HepG2 (cell line): ENCODE measurements around the gene DBNDD2. TPM values are rescaled to one million over a fixed set of nuclear protein-coding genes. Genes with fewer than 3 reads are reported as not detected.

Experiments
- GTF3A ChIP-seq: sonication (generic); formaldehyde crosslinking; conservative IDR thresholded peaks from 2 replicates; pipeline ENCODE4 v1.4.0; 2020; ENCODE audit warnings: mild to moderate bottlenecking, missing genetic modification reagents
- HOXA5 ChIP-seq: sonication (generic); formaldehyde crosslinking; IDR thresholded peaks from 2 replicates; pipeline ENCODE4 v1.4.0; 2020; ENCODE audit warnings: missing genetic modification reagents
- KDM5B ChIP-seq: sonication (generic); formaldehyde crosslinking; IDR thresholded peaks from 2 replicates; pipeline ENCODE4 v1.4.0; 2020; ENCODE audit warnings: missing genetic modification reagents, mild to moderate bottlenecking, borderline replicate concordance
- MATR3 ChIP-seq: sonication (generic); formaldehyde crosslinking; IDR thresholded peaks from 2 replicates; pipeline ENCODE4 v1.4.0; 2020; ENCODE audit warnings: missing genetic modification reagents
- MEIS2 ChIP-seq: sonication (generic); formaldehyde crosslinking; IDR thresholded peaks from 2 replicates; pipeline ENCODE4 v1.9.0; 2021; ENCODE audit warnings: mild to moderate bottlenecking, missing genetic modification reagents
- MIXL1 ChIP-seq: IDR thresholded peaks from 2 replicates; pipeline ENCODE4 v1.6.1; 2016
- RNF2 ChIP-seq: fragments of 450-650 bp; conservative IDR thresholded peaks from 2 replicates; pipeline ENCODE4 v1.6.1; 2016; ENCODE audit warnings: low read depth
- SP140L ChIP-seq: sonication (generic); formaldehyde crosslinking; IDR thresholded peaks from 2 replicates; pipeline ENCODE4 v1.4.0; 2020; ENCODE audit warnings: missing genetic modification reagents, borderline replicate concordance
- TRIM24 ChIP-seq: sonication (generic); formaldehyde crosslinking; IDR thresholded peaks from 2 replicates; pipeline ENCODE4 v1.8.0; 2022; ENCODE audit warnings: mild to moderate bottlenecking, missing genetic modification reagents
- ZMYM4 ChIP-seq: sonication (generic); formaldehyde crosslinking; IDR thresholded peaks from 2 replicates; pipeline ENCODE4 v1.8.1; 2023; ENCODE audit warnings: mild to moderate bottlenecking, missing genetic modification reagents
- ZNF589 ChIP-seq: sonication (generic); formaldehyde crosslinking; conservative IDR thresholded peaks from 2 replicates; pipeline ENCODE4 v1.8.0; 2022; ENCODE audit warnings: mild to moderate bottlenecking, moderate library complexity, missing genetic modification reagents
- ZNF598 ChIP-seq: sonication (generic); formaldehyde crosslinking; IDR thresholded peaks from 2 replicates; pipeline ENCODE4 v1.5.1; 2020; ENCODE audit warnings: mild to moderate bottlenecking, missing genetic modification reagents, borderline replicate concordance
- ZNF788 ChIP-seq: sonication (generic); formaldehyde crosslinking; IDR thresholded peaks from 2 replicates; pipeline ENCODE4 v1.5.0; 2020; ENCODE audit warnings: mild to moderate bottlenecking, missing genetic modification reagents, borderline replicate concordance
- ZSCAN20 ChIP-seq: sonication (generic); formaldehyde crosslinking; IDR thresholded peaks from 2 replicates; pipeline ENCODE4 v1.4.0; 2020; ENCODE audit warnings: missing genetic modification reagents, mild to moderate bottlenecking, borderline replicate concordance
- polyA plus RNA-seq, 8 experiments: library from polyadenylated mRNA; depleted of rRNA in 3 of 8; stranded (reverse) in 7 of 8; unstranded in 1 of 8; fragments of >200 nt; fragmentation: Illumina TruSeq in 4 of 8; extraction: Trizol in 4 of 8; gene quantifications; 2 replicates each; pipeline versions ENCODE4 v1.2.1 to v1.2.3, GENCODE V29; 2011 to 2016; ENCODE audit warnings: low read depth in 4 of 8, missing spikeins in 1 of 8, mixed read lengths in 1 of 8; ENCODE audit not compliant: insufficient read depth in 1 of 8
- total RNA-seq, 5 experiments: library from RNA; depleted of rRNA; stranded (reverse); fragments of >200 nt; fragmentation: Illumina TruSeq; extraction: Trizol; gene quantifications; 2 replicates each; pipeline ENCODE4 v1.2.3, GENCODE V29; 2016; ENCODE audit warnings: low read depth in 1 of 5
- TF ChIP-seq, protein P1 (sequence below): sonication (generic); formaldehyde crosslinking; IDR thresholded peaks from 2 replicates; pipeline ENCODE4 v1.5.1; 2020; ENCODE audit warnings: mild to moderate bottlenecking, missing genetic modification reagents, moderate library complexity
- TF ChIP-seq, protein P2 (sequence below): sonication (generic); formaldehyde crosslinking; IDR thresholded peaks from 2 replicates; pipeline ENCODE4 v1.8.0; 2022; ENCODE audit warnings: missing genetic modification reagents, mild to moderate bottlenecking, moderate library complexity, borderline replicate concordance
- TF ChIP-seq, protein P3 (sequence below): sonication (generic); formaldehyde crosslinking; IDR thresholded peaks from 2 replicates; pipeline ENCODE4 v1.4.0; 2020; ENCODE audit warnings: mild to moderate bottlenecking, low read depth, missing genetic modification reagents
- TF ChIP-seq, protein P4 (sequence below): sonication (generic); formaldehyde crosslinking; IDR thresholded peaks from 2 replicates; pipeline ENCODE4 v1.5.0; 2020; ENCODE audit warnings: mild to moderate bottlenecking, missing genetic modification reagents

Gene DBNDD2
- total and polyA plus RNA-seq, 2 of the 13 experiments (the other 11 are each of a cell fraction or from before 2014, with no cell fraction given): 16.7 to 47.6 TPM

DNA sequence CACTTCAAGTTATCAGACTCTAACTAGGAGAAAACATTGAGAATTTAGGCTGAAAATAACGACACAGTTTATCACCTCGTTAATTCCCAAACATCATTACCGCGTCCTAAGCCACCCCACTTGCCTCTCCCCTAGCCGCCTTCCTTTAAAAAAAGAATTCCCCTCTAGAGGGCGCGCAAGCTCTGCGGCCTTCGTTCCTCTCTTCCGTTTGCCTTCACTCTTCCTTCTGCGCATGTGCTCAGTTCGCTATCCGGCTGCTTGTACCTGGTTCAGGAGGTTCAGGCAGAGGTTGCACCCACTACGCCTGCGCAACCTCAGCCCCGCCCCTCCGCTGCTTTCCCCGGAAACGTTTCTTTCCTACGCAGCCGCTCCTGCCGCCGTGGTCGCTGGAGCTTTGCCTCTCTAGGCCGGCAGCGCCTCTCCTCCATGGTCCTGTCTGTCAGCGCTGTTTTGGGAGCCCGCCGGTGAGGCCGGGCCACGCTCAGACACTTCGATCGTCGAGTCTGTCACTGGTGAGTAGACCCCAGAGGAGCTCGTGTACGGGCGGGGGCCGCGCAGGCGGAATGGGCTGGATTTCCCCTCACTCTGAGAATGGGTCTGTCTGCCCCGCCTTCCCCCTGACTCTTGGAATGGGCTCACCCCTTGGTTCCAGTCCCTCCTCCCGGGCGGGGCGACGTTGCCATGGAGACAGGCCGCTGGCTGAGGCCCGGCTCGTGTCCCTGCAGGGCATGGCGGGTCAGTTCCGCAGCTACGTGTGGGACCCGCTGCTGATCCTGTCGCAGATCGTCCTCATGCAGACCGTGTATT is 45.1 kb upstream of the DBNDD2 start, which contains the start of gene SYS1 (continued):
- TF ChIP-seq, protein P1, sequence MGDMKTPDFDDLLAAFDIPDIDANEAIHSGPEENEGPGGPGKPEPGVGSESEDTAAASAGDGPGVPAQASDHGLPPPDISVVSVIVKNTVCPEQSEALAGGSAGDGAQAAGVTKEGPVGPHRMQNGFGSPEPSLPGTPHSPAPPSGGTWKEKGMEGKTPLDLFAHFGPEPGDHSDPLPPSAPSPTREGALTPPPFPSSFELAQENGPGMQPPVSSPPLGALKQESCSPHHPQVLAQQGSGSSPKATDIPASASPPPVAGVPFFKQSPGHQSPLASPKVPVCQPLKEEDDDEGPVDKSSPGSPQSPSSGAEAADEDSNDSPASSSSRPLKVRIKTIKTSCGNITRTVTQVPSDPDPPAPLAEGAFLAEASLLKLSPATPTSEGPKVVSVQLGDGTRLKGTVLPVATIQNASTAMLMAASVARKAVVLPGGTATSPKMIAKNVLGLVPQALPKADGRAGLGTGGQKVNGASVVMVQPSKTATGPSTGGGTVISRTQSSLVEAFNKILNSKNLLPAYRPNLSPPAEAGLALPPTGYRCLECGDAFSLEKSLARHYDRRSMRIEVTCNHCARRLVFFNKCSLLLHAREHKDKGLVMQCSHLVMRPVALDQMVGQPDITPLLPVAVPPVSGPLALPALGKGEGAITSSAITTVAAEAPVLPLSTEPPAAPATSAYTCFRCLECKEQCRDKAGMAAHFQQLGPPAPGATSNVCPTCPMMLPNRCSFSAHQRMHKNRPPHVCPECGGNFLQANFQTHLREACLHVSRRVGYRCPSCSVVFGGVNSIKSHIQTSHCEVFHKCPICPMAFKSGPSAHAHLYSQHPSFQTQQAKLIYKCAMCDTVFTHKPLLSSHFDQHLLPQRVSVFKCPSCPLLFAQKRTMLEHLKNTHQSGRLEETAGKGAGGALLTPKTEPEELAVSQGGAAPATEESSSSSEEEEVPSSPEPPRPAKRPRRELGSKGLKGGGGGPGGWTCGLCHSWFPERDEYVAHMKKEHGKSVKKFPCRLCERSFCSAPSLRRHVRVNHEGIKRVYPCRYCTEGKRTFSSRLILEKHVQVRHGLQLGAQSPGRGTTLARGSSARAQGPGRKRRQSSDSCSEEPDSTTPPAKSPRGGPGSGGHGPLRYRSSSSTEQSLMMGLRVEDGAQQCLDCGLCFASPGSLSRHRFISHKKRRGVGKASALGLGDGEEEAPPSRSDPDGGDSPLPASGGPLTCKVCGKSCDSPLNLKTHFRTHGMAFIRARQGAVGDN (CRISPR knock-in tag): peak; percentile 97
- TF ChIP-seq MEIS2 (CRISPR knock-in tag) (peak; percentile 17; the same call in 1 of the 2 replicates), ZMYM4 (CRISPR knock-in tag) (peak; percentile 97), ZSCAN20 (CRISPR knock-in tag) (no peak), SP140L (CRISPR knock-in tag) (no peak; the same call in none of the 2 replicates), GTF3A (CRISPR knock-in tag) (peak; percentile 98), HOXA5 (peak; percentile 90; the same call in 1 of the 2 replicates), MIXL1 (CRISPR knock-in tag) (peak; percentile 36; the same call in 1 of the 2 replicates), ZNF598 (CRISPR knock-in tag) (peak; percentile 100), ZNF788 (CRISPR knock-in tag) (peak; percentile 99), RNF2 (peak; percentile 90), ZNF589 (CRISPR knock-in tag) (no peak; the same call in 1 of the 2 replicates), MATR3 (CRISPR knock-in tag) (no peak), KDM5B (CRISPR knock-in tag) (peak; percentile 99; the same call in 1 of the 2 replicates), TRIM24 (CRISPR knock-in tag) (no peak)
- TF ChIP-seq, protein P2, sequence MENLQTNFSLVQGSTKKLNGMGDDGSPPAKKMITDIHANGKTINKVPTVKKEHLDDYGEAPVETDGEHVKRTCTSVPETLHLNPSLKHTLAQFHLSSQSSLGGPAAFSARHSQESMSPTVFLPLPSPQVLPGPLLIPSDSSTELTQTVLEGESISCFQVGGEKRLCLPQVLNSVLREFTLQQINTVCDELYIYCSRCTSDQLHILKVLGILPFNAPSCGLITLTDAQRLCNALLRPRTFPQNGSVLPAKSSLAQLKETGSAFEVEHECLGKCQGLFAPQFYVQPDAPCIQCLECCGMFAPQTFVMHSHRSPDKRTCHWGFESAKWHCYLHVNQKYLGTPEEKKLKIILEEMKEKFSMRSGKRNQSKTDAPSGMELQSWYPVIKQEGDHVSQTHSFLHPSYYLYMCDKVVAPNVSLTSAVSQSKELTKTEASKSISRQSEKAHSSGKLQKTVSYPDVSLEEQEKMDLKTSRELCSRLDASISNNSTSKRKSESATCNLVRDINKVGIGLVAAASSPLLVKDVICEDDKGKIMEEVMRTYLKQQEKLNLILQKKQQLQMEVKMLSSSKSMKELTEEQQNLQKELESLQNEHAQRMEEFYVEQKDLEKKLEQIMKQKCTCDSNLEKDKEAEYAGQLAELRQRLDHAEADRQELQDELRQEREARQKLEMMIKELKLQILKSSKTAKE: no peak
- TF ChIP-seq, protein P3, sequence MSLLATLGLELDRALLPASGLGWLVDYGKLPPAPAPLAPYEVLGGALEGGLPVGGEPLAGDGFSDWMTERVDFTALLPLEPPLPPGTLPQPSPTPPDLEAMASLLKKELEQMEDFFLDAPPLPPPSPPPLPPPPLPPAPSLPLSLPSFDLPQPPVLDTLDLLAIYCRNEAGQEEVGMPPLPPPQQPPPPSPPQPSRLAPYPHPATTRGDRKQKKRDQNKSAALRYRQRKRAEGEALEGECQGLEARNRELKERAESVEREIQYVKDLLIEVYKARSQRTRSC: peak; percentile 96
- TF ChIP-seq, protein P4, sequence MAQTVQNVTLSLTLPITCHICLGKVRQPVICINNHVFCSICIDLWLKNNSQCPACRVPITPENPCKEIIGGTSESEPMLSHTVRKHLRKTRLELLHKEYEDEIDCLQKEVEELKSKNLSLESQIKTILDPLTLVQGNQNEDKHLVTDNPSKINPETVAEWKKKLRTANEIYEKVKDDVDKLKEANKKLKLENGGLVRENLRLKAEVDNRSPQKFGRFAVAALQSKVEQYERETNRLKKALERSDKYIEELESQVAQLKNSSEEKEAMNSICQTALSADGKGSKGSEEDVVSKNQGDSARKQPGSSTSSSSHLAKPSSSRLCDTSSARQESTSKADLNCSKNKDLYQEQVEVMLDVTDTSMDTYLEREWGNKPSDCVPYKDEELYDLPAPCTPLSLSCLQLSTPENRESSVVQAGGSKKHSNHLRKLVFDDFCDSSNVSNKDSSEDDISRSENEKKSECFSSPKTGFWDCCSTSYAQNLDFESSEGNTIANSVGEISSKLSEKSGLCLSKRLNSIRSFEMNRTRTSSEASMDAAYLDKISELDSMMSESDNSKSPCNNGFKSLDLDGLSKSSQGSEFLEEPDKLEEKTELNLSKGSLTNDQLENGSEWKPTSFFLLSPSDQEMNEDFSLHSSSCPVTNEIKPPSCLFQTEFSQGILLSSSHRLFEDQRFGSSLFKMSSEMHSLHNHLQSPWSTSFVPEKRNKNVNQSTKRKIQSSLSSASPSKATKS: no peak
